GM12878 (cell line): Measurements from ENCODE around the gene LSM2. TPM values are rescaled to one million over a fixed set of nuclear protein-coding genes. Genes with fewer than 3 reads are reported as not detected.

ENCODE experiments used
- BCLAF1 ChIP-seq: fragments of 450-650 bp; IDR thresholded peaks from 2 replicates; pipeline ENCODE4 v1.6.1; 2017; ENCODE audit warnings: antibody characterized with exemption, mild to moderate bottlenecking, moderate library complexity
- CREB1 ChIP-seq: IDR thresholded peaks from 2 replicates; pipeline ENCODE4 v1.6.1; 2012; ENCODE audit warnings: low read depth, mild to moderate bottlenecking, inconsistent platforms
- CTCF ChIP-seq, 3 experiments: IDR thresholded peaks in 2 of 3; conservative IDR thresholded peaks in 1 of 3; 2 replicates each; pipeline ENCODE4 v1.5.1; 2011; ENCODE audit warnings: low read depth in 3 of 3, low read length in 3 of 3, mild to moderate bottlenecking in 3 of 3, control low read depth in 2 of 3, moderate library complexity in 2 of 3, inconsistent platforms in 1 of 3, mixed read lengths in 1 of 3; ENCODE audit not compliant: control insufficient read depth in 2 of 3, insufficient read depth in 1 of 3; ENCODE audit errors: extremely low read depth in 1 of 3
- HSF1 ChIP-seq: fragments of 150-350 bp; IDR thresholded peaks from 2 replicates; pipeline ENCODE4 v1.6.1; 2014; ENCODE audit warnings: mild to moderate bottlenecking, low read depth, low read length
- IKZF1 ChIP-seq: fragments of 450-650 bp; conservative IDR thresholded peaks from 2 replicates; pipeline ENCODE4 v1.6.1; 2017; ENCODE audit warnings: antibody characterized with exemption, mild to moderate bottlenecking
- JUNB ChIP-seq: IDR thresholded peaks from 2 replicates; pipeline ENCODE4 v1.6.1; 2016; ENCODE audit warnings: antibody characterized with exemption, mild to moderate bottlenecking
- LARP7 ChIP-seq: fragments of 450-650 bp; IDR thresholded peaks from 2 replicates; pipeline ENCODE4 v1.6.1; 2017; ENCODE audit warnings: mild to moderate bottlenecking
- MAX ChIP-seq: IDR thresholded peaks from 2 replicates; pipeline ENCODE4 v1.6.1; 2012; ENCODE audit warnings: low read depth, low read length, improper control_type of control experiment
- NFYA ChIP-seq: IDR thresholded peaks from 2 replicates; pipeline ENCODE4 v1.6.1; 2011; ENCODE audit warnings: low read depth, mild to moderate bottlenecking, low read length, improper control_type of control experiment, borderline replicate concordance
- PAX5 ChIP-seq: IDR thresholded peaks from 2 replicates; pipeline ENCODE4 v1.6.1; 2011; ENCODE audit warnings: low read depth, low read length, borderline replicate concordance
- PAX8 ChIP-seq: fragments of 450-650 bp; IDR thresholded peaks from 2 replicates; pipeline ENCODE4 v1.6.1; 2017; ENCODE audit warnings: mild to moderate bottlenecking, moderate library complexity
- PML ChIP-seq: IDR thresholded peaks from 2 replicates; pipeline ENCODE4 v1.6.1; 2012; ENCODE audit warnings: low read length, inconsistent platforms
- PRDM15 ChIP-seq: fragments of 450-650 bp; formaldehyde crosslinking; IDR thresholded peaks from 2 replicates; pipeline ENCODE4 v1.4.0; 2020; ENCODE audit warnings: mild to moderate bottlenecking, moderate library complexity
- RUNX3 ChIP-seq: IDR thresholded peaks from 2 replicates; pipeline ENCODE4 v1.6.1; 2012; ENCODE audit warnings: low read length, inconsistent platforms
- SMARCA5 ChIP-seq: fragments of 450-650 bp; IDR thresholded peaks from 2 replicates; pipeline ENCODE4 v1.6.1; 2017; ENCODE audit warnings: mild to moderate bottlenecking
- SMC3 ChIP-seq: IDR thresholded peaks from 2 replicates; pipeline ENCODE4 v1.6.1; 2011; ENCODE audit warnings: low read length, improper control_type of control experiment, borderline replicate concordance
- SP1 ChIP-seq: IDR thresholded peaks from one replicate; pipeline ENCODE4 v1.6.1; 2011; ENCODE audit warnings: low read depth, low read length
- SREBF2 ChIP-seq: IDR thresholded peaks from 2 replicates; pipeline ENCODE4 v1.6.1; 2012; ENCODE audit warnings: mild to moderate bottlenecking, low read length
- SRF ChIP-seq, 2 experiments: IDR thresholded peaks; 2 replicates each; pipeline ENCODE4 v1.6.1; 2011; ENCODE audit warnings: low read depth in 2 of 2, low read length in 2 of 2, mild to moderate bottlenecking in 1 of 2, moderate library complexity in 1 of 2
- STAT1 ChIP-seq: fragments of 450-650 bp; conservative IDR thresholded peaks from 2 replicates; pipeline ENCODE4 v1.6.1; 2014; ENCODE audit warnings: antibody characterized with exemption, mild to moderate bottlenecking
- ZSCAN29 ChIP-seq: fragments of 450-650 bp; IDR thresholded peaks from 2 replicates; pipeline ENCODE4 v1.6.1; 2017; ENCODE audit warnings: mild to moderate bottlenecking, moderate library complexity
- polyA plus RNA-seq, 11 experiments: library from polyadenylated mRNA; depleted of rRNA in 4 of 11; unstranded in 6 of 11; stranded (reverse) in 5 of 11; fragments of >200 nt; fragmentation: Nextera tagmentation in 4 of 11; fragmentation: Illumina TruSeq in 1 of 11; extraction: Ambion mirVana in 4 of 11; extraction: Trizol in 1 of 11; gene quantifications; 1 replicate in 1 of 11; 2 replicates in 10 of 11; pipeline versions ENCODE4 v1.2.1 to v1.2.3, GENCODE V29; 2011 to 2016; ENCODE audit warnings: inconsistent platforms in 2 of 11, missing spikeins in 2 of 11, low read depth in 1 of 11
- total RNA-seq, 4 experiments: library from RNA; depleted of rRNA in 3 of 4; stranded (reverse); fragments of >200 nt in 3 of 4; fragmentation: Illumina TruSeq in 1 of 4; extraction: Trizol in 1 of 4; gene quantifications; 2 replicates each; pipeline versions ENCODE4 v1.2.1 to v1.2.3, GENCODE V29; 2013 to 2021

LSM2 gene
- total and polyA plus RNA-seq, 10 of the 15 experiments (the other 5 are each of a cell fraction or from before 2014, with no cell fraction given): 99.1 to 276 (median 153) TPM

DNA sequence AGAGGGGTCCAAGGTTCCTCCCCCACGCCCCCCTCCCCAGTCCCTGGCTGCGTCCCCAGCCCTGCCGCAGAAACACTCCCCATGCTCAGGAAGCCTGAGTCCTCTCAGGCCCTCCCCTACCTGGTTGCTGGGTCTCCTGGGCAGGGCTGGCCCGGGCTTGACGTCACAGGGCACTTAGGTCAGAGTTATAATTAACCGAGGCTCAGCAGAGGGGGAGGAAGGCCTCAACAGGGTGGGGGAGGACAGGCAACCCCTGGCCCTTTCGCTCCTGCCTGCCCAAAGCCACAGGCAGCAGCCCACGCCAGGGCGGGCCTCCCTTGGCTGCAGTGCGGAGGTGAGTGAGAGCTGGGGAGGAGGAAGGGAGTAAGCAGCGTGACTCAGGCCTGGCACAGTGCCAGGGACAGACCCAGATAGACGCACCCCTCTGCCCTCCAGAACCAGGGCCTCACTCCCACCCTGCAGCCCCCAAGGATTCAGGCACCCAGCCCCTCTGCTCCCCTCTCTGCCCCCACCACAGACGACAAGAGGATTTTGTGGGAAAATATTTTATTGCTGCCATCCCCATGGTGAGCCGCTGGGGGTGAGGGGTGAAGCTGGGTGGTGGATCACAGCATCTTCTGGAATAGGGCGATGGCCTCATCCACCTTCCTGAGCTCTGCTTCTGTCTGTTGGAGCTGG, 29.6 kb downstream of the LSM2 start, which contains the start of gene VWA7 (continued):
- TF ChIP-seq PAX8 (no peak), PRDM15 (CRISPR knock-in tag) (no peak), SMC3 (no peak), NFYA (no peak), PAX5 (peak; percentile 86; the same call in 1 of the 2 replicates), SMARCA5 (peak; percentile 51), RUNX3 (peak; percentile 88), CREB1 (peak; percentile 89), SP1 (peak; percentile 69), SRF (IDR thresholded peaks at IDR 0.05; ENCODE audit: low read depth in 2 of 2, low read length in 2 of 2) (no peak), MAX (0 out of 2 replicates have a peak, but pooled peaks have one; percentile 28), STAT1 (no peak), SREBF2 (no peak), BCLAF1 (no peak), IKZF1 (peak; percentile 93), LARP7 (no peak), CTCF (IDR thresholded peaks at IDR 0.05 in 2 of 3, conservative IDR thresholded peaks at IDR 0.05 in 1 of 3; ENCODE audit: control insufficient read depth in 2 of 3, extremely low read depth in 1 of 3, insufficient read depth in 1 of 3, low read depth in 3 of 3, low read length in 3 of 3) (no peak), PML (0 out of 2 replicates have a peak, but pooled peaks have one; percentile 83), HSF1 (no peak), ZSCAN29 (0 out of 2 replicates have a peak, but pooled peaks have one; percentile 37), JUNB (peak; percentile 45; the same call in 1 of the 2 replicates)
